Vagina (tissue), 2 donors: ENCODE measurements around the gene ANTXR1. TPM values are rescaled to one million over a fixed set of nuclear protein-coding genes. Genes with fewer than 3 reads are reported as not detected.
A peak's percentile ranks its signal among the peaks of the same experiment; 100 is the strongest.

Experiments used
- DNase-seq, 2 donors: peaks; one replicate each; pipeline ENCODE4 v3.0.0-alpha.2; 2017; ENCODE audit errors: extremely low spot score in 2 of 2
- H3K27ac ChIP-seq: fragments of 200-600 bp; sonication (generic); one replicate; pipeline ENCODE4 v1.5.1; 2019
- H3K27me3 ChIP-seq: fragments of 200-600 bp; sonication (generic); one replicate; pipeline ENCODE4 v1.5.1; 2019
- H3K36me3 ChIP-seq, 2 donors: fragments of 200-600 bp; sonication (generic); one replicate each; pipeline ENCODE4 v1.5.1; 2017 to 2019
- H3K4me1 ChIP-seq: fragments of 200-600 bp; sonication (generic); one replicate; pipeline ENCODE4 v1.5.1; 2019
- H3K4me3 ChIP-seq, 2 donors: fragments of 200-600 bp; sonication (generic); 1 replicate in 1 of 2; 2 replicates in 1 of 2; pipeline ENCODE4 v1.5.1; 2016 to 2019
- H3K9me3 ChIP-seq: fragments of 200-600 bp; sonication (generic); one replicate; pipeline ENCODE4 v1.5.1; 2019
- CTCF ChIP-seq, 3 experiments: fragments of 450-650 bp in 2 of 3; fragments of 200-600 bp in 1 of 3; sonication (generic) in 1 of 3; IDR thresholded peaks; one replicate each; pipeline ENCODE4 v1.5.1; 2017 to 2019; ENCODE audit warnings: antibody characterized with exemption in 3 of 3, mild to moderate bottlenecking in 2 of 3, moderate library complexity in 2 of 3
- POLR2A ChIP-seq, 2 donors: fragments of 450-650 bp; IDR thresholded peaks; one replicate each; pipeline ENCODE4 v1.6.1; 2017; ENCODE audit warnings: antibody characterized with exemption in 2 of 2, mild to moderate bottlenecking in 2 of 2, moderate library complexity in 2 of 2
- POLR2AphosphoS5 ChIP-seq, 2 donors: sonication (generic); formaldehyde crosslinking; IDR thresholded peaks; one replicate each; pipeline ENCODE4 v1.9.0; 2017; ENCODE audit warnings: antibody characterized with exemption in 2 of 2, mild to moderate bottlenecking in 2 of 2, low read depth in 1 of 2; ENCODE audit not compliant: insufficient read depth in 1 of 2
- intact Hi-C: fragments of 100-400 bp; cut with DNase I; formaldehyde crosslinking; loops from one replicate; pipeline ENCODE4 v1.15.1; 2023
- total RNA-seq: library from RNA; depleted of rRNA; stranded (reverse); fragments of >200 nt; gene quantifications from one replicate; pipeline ENCODE4 v1.2.3, GENCODE V29; 2016

ANTXR1 gene
- total RNA-seq, 1 donor from 2014 or later = 102 TPM

GRCh38 chr2:69216535-69217332 is 203.8 kb downstream of the ANTXR1 start:
- Histone ChIP-seq H3K9me3 (no peaks in the 10 kb centered on the region), H3K27me3 (no peaks in the 10 kb centered on the region), H3K4me1 (peaks cover 34% of the 10 kb centered on the region), H3K36me3 (no peaks in the 10 kb centered on the region), H3K4me3 (no peak overlapping the region), H3K27ac (no peak overlapping the region)
- intact Hi-C loops = no loop called here
- DNase-seq = peak in 1 of 2 donors; percentile 40
- TF ChIP-seq POLR2AphosphoS5 (IDR thresholded peaks at IDR 0.05; ENCODE audit: insufficient read depth in 1 of 2, low read depth in 1 of 2) (no peak), POLR2A (IDR thresholded peaks at IDR 0.05) (no peak), CTCF (IDR thresholded peaks at IDR 0.05) (no peak)

DNA sequence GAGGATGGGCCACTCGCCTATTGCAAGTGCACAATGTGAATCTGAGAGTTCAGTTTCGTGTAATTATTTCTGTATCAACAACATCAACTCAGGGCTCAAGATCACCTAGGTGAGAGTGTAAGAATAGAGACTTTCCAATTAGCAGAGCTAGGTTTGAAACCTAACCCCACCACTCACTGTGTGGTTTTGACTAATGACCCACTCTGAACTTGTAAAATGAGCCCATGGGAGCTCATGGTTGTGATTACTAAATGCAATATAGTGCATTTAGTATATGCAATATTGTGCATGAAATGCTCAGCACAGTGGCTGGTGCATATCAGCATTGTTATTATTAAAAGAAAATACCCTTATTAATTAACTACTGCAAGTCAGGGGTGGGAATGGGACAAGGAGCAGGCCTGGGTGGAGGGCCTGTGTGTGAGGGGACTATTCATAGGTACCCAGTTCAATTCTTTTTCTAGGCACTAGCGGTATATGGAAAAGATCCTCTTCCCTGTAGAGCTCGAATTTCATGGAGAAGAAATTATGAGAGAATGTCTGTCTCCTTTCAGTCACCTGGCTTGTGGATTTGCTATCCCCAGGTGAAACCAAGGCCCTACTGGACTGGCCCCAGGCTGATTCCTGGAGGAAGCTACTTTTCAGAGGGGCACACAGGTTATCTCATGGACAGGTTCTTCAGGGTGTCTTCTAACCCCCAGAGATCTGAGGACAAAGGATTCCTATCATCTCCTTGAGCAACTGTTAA is 204.5 kb downstream of the ANTXR1 start:
- Histone ChIP-seq H3K27ac (no peak overlapping the region), H3K4me3 (no peak overlapping the region), H3K9me3 (no peaks in the 10 kb centered on the region), H3K4me1 (peaks cover 37% of the 10 kb centered on the region), H3K36me3 (no peaks in the 10 kb centered on the region), H3K27me3 (no peaks in the 10 kb centered on the region)
- intact Hi-C loops = no loop called here
- TF ChIP-seq CTCF (IDR thresholded peaks at IDR 0.05) (no peak), POLR2AphosphoS5 (IDR thresholded peaks at IDR 0.05; ENCODE audit: insufficient read depth in 1 of 2, low read depth in 1 of 2) (no peak), POLR2A (IDR thresholded peaks at IDR 0.05) (no peak)
- DNase-seq = peak in 1 of 2 donors; percentile 25

GRCh38 chr2:69221512-69221911 is 208.5 kb downstream of the ANTXR1 start:
- H3K27ac ChIP-seq = peak overlapping the region; percentile 36
- H3K4me1 ChIP-seq = peaks cover 20% of the 10 kb centered on the region
- DNase-seq = peak in 1 of 2 donors; percentile 16
- TF ChIP-seq POLR2AphosphoS5 (IDR thresholded peaks at IDR 0.05; ENCODE audit: insufficient read depth in 1 of 2, low read depth in 1 of 2) (no peak), POLR2A (IDR thresholded peaks at IDR 0.05) (no peak), CTCF (IDR thresholded peaks at IDR 0.05) (no peak)
- intact Hi-C loops = no loop called here
- no peaks in the 10 kb centered on the region for H3K9me3 ChIP-seq
- H3K36me3 ChIP-seq = no peaks in the 10 kb centered on the region
- H3K27me3 ChIP-seq = no peaks in the 10 kb centered on the region
- no peak overlapping the region for H3K4me3 ChIP-seq

DNA sequence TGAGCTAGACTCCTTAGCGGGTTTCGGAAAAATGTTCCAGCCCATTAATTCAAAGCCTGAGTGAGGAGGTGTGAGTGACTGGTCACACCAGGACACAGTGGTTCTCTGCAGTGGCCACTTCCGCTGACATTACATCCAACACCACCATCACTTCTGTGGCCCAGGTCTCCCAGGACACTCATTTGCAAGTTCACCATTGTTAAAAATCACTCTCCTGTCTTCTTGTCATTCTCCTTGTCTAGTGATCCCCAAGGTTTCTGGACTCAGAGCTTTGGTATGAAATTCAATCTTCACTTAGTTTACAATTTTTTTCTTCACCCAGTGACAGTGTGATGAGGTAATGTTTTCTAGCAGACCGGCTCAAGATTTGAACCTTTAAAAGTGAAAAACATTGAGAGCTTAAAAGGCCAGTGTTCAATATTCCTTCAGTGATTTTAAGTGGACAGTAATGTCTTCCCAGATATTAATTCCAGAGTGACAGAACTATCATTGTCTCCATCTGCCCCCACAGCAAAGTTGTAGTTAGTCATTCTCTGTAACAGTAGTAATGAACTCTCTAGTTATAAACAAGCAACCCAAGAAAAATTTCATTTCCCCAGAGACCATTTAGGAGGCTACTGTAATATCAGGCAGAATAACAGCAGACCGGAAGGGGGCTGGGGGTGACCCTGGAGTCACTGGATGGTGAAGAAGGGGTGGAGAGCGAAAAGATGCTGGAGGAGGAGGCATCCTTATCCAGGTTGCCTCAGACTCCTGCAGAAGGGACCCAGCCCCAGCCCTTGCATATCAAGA is 209.2 kb downstream of the ANTXR1 start:
- Histone ChIP-seq H3K9me3 (no peaks in the 10 kb centered on the region), H3K4me3 (no peak overlapping the region), H3K36me3 (no peaks in the 10 kb centered on the region), H3K27me3 (no peaks in the 10 kb centered on the region), H3K4me1 (peaks cover 20% of the 10 kb centered on the region), H3K27ac (peak overlapping the region; percentile 51)
- intact Hi-C loops = no loop called here
- DNase-seq = peak in 1 of 2 donors; percentile 80
- TF ChIP-seq CTCF (IDR thresholded peaks at IDR 0.05) = no peak
- TF ChIP-seq POLR2AphosphoS5 (IDR thresholded peaks at IDR 0.05; ENCODE audit: insufficient read depth in 1 of 2, low read depth in 1 of 2) = no peak
- no peak for TF ChIP-seq POLR2A (IDR thresholded peaks at IDR 0.05)
